PC-3 (cell line): ENCODE results near the gene ASB16. TPM values are rescaled to one million over a fixed set of nuclear protein-coding genes. Genes with fewer than 3 reads are reported as not detected.

ENCODE experiments used
- ATAC-seq: fragments of 200-7000 bp; cut with Tn5 transposase; 2 replicates; pipeline ENCODE4 v1.9.1; 2020; ENCODE audit warnings: mild to moderate bottlenecking, moderate library complexity
- BruUV-seq: library from RNA; stranded (reverse); fragments of 400-500 nt; replicated peaks from 2 replicates; lab custom pipeline; 2021; lab: Mats Ljungman, UMichigan
- CTCF ChIA-PET: fragments of 300-600 bp; sonication (Branson Sonifier 250); formaldehyde crosslinking; loops from one replicate; lab custom pipeline; 2022; ENCODE audit warnings: antibody characterized with exemption; lab: Charles Lee
- POLR2A ChIA-PET: fragments of 300-600 bp; sonication (Branson Sonifier 250); formaldehyde crosslinking; loops from one replicate; lab custom pipeline; 2022; ENCODE audit warnings: antibody characterized with exemption; ENCODE audit not compliant: unreplicated experiment; lab: Charles Lee
- DNase-seq: peaks from one replicate; pipeline ENCODE4 v3.0.0-alpha.2; 2015
- H2AFZ ChIP-seq: fragments of 300-600 bp; sonication (generic); 2 replicates; pipeline ENCODE4 v1.6.0; 2016; ENCODE audit warnings: antibody characterized with exemption, low read length
- H3F3A ChIP-seq: fragments of 300-600 bp; sonication (generic); one replicate; pipeline ENCODE4 v1.6.0; 2017; ENCODE audit warnings: antibody characterized with exemption, low read length, control low read depth, mild to moderate bottlenecking; ENCODE audit not compliant: unreplicated experiment
- H3K27ac ChIP-seq: fragments of 300-600 bp; sonication (generic); 2 replicates; pipeline ENCODE4 v1.5.1; 2016; ENCODE audit warnings: mild to moderate bottlenecking, low read length
- H3K27me3 ChIP-seq: fragments of 300-600 bp; sonication (generic); 2 replicates; pipeline ENCODE4 v1.6.1; 2016; ENCODE audit warnings: low read length, mixed read lengths
- H3K36me3 ChIP-seq: fragments of 300-600 bp; sonication (generic); 2 replicates; pipeline ENCODE4 v1.6.1; 2016; ENCODE audit warnings: low read depth, mixed run types, low read length, mixed read lengths
- H3K4me1 ChIP-seq: fragments of 300-600 bp; sonication (generic); 2 replicates; pipeline ENCODE4 v1.5.1; 2016; ENCODE audit warnings: low read length; ENCODE audit not compliant: insufficient read depth
- H3K4me2 ChIP-seq: fragments of 300-600 bp; sonication (generic); 2 replicates; pipeline ENCODE4 v1.6.0; 2016; ENCODE audit warnings: low read length
- H3K4me3 ChIP-seq: fragments of 300-600 bp; sonication (generic); 2 replicates; pipeline ENCODE4 v1.5.1; 2016; ENCODE audit warnings: mild to moderate bottlenecking, low read length, mixed read lengths
- H3K79me2 ChIP-seq: fragments of 300-600 bp; sonication (generic); 2 replicates; pipeline ENCODE4 v1.6.1; 2017; ENCODE audit warnings: low read length, mixed read lengths
- H3K9ac ChIP-seq: fragments of 300-600 bp; sonication (generic); 2 replicates; pipeline ENCODE4 v1.6.0; 2016; ENCODE audit warnings: mild to moderate bottlenecking, low read length
- H3K9me2 ChIP-seq: fragments of 300-600 bp; sonication (generic); replicated peaks from 2 replicates; pipeline ENCODE4 v1.6.1; 2016; ENCODE audit warnings: mixed run types, low read length, mixed read lengths
- H3K9me3 ChIP-seq: fragments of 300-600 bp; sonication (generic); 2 replicates; pipeline ENCODE4 v1.6.1; 2016; ENCODE audit warnings: low read length, mixed read lengths
- H4K20me1 ChIP-seq: fragments of 300-600 bp; sonication (generic); 2 replicates; pipeline ENCODE4 v1.6.1; 2016; ENCODE audit warnings: low read length, mixed read lengths
- CTCF ChIP-seq: fragments of 300-600 bp; sonication (generic); conservative IDR thresholded peaks from 2 replicates; pipeline ENCODE4 v1.5.1; 2017; ENCODE audit warnings: antibody characterized with exemption, low read depth, mild to moderate bottlenecking, low read length
- EZH2 ChIP-seq: fragments of 300-600 bp; sonication (generic); IDR thresholded peaks from one replicate; pipeline ENCODE4 v1.6.1; 2017; ENCODE audit warnings: antibody characterized with exemption, mild to moderate bottlenecking, low read length; ENCODE audit not compliant: unreplicated experiment
- EZH2phosphoT487 ChIP-seq: fragments of 300-600 bp; sonication (generic); IDR thresholded peaks from 2 replicates; pipeline ENCODE4 v1.6.1; 2018; ENCODE audit warnings: mild to moderate bottlenecking, antibody characterized with exemption, low read length, borderline replicate concordance
- intact Hi-C: fragments of 100-400 bp; cut with micrococcal nuclease; formaldehyde crosslinking; loops from 2 replicates; pipeline ENCODE4 v1.9.0; 2023
- total RNA-seq: library from RNA; depleted of rRNA; stranded (reverse); fragments of >200 nt; gene quantifications from 2 replicates; pipeline ENCODE4 v1.2.3, GENCODE V29; 2014

Gene ASB16
- total RNA-seq, 1 experiment from 2014 or later = 0.51 TPM

- no peak overlapping the region for H3K4me2 ChIP-seq
- no peak for TF ChIP-seq EZH2phosphoT487
- no peak for TF ChIP-seq CTCF
- TF ChIP-seq EZH2 = no peak
- no peaks in the 10 kb centered on the region for H3F3A ChIP-seq
- H3K79me2 ChIP-seq = peaks cover 48% of the 10 kb centered on the region
- intact Hi-C loops = no loop called here
- H3K4me1 ChIP-seq = no peaks in the 10 kb centered on the region
- peaks cover 8% of the 10 kb centered on the region; the same call in 1 of the 2 replicates for H4K20me1 ChIP-seq
- H3K36me3 ChIP-seq = peaks cover 47% of the 10 kb centered on the region
- no peak for DNase-seq
- H3K27ac ChIP-seq = no peak overlapping the region
- ChIA-PET POLR2A (no interaction called here), CTCF (no interaction called here)
- BruUV-seq = no TSS peak
- H3K9me2 ChIP-seq = no peaks in the 10 kb centered on the region
- no peak overlapping the region for H3K9ac ChIP-seq
- ATAC-seq = no peak
- no peaks in the 10 kb centered on the region for H3K27me3 ChIP-seq
- H2AFZ ChIP-seq = no peak overlapping the region
- H3K4me3 ChIP-seq = no peak overlapping the region
- no peaks in the 10 kb centered on the region for H3K9me3 ChIP-seq
Measured at GRCh38 chr17:44152875-44153274, 17.6 kb upstream of the ASB16 start.

- Histone ChIP-seq H3K9ac (no peak overlapping the region), H3K27me3 (no peaks in the 10 kb centered on the region), H3K4me2 (no peak overlapping the region), H2AFZ (no peak overlapping the region), H4K20me1 (peaks cover 8% of the 10 kb centered on the region; the same call in 1 of the 2 replicates), H3K79me2 (peaks cover 24% of the 10 kb centered on the region), H3K27ac (no peak overlapping the region), H3K36me3 (peaks cover 41% of the 10 kb centered on the region), H3F3A (no peaks in the 10 kb centered on the region), H3K9me2 (no peaks in the 10 kb centered on the region), H3K9me3 (no peaks in the 10 kb centered on the region), H3K4me1 (no peaks in the 10 kb centered on the region), H3K4me3 (no peak overlapping the region)
- DNase-seq = no peak
- BruUV-seq = no TSS peak
- no peak for TF ChIP-seq CTCF
- TF ChIP-seq EZH2 = no peak
- TF ChIP-seq EZH2phosphoT487 = no peak
- no peak for ATAC-seq
- intact Hi-C loops = no loop called here
- POLR2A ChIA-PET = no interaction called here
- CTCF ChIA-PET = no interaction called here
Measured at GRCh38 chr17:44155488-44155887, 15.0 kb upstream of the ASB16 start.

GRCh38 chr17:44159519-44160210 is 10.8 kb upstream of the ASB16 start:
- no peak for TF ChIP-seq EZH2
- TF ChIP-seq EZH2phosphoT487 = no peak
- TF ChIP-seq CTCF = no peak
- H3K36me3 ChIP-seq = peaks cover 29% of the 10 kb centered on the region
- H3K4me3 ChIP-seq = no peak overlapping the region
- no peak overlapping the region for H3K27ac ChIP-seq
- no peaks in the 10 kb centered on the region for H3K9me2 ChIP-seq
- H4K20me1 ChIP-seq = no peaks in the 10 kb centered on the region
- intact Hi-C loops = no loop called here
- H3K9me3 ChIP-seq = no peaks in the 10 kb centered on the region
- no peaks in the 10 kb centered on the region for H3F3A ChIP-seq
- no peak overlapping the region for H3K9ac ChIP-seq
- no peak overlapping the region for H2AFZ ChIP-seq
- no peak for DNase-seq
- no peaks in the 10 kb centered on the region for H3K27me3 ChIP-seq
- no peak for ATAC-seq
- POLR2A ChIA-PET = no interaction called here
- BruUV-seq = no TSS peak
- H3K79me2 ChIP-seq = no peaks in the 10 kb centered on the region
- CTCF ChIA-PET = no interaction called here
- H3K4me1 ChIP-seq = no peaks in the 10 kb centered on the region
- no peak overlapping the region for H3K4me2 ChIP-seq
